H9 (cell line): ENCODE measurements around the gene GOLGA6A. TPM values are rescaled to one million over a fixed set of nuclear protein-coding genes. Genes with fewer than 3 reads are reported as not detected.

Experiments used
- DNase-seq: peaks from one replicate; pipeline ENCODE4 v3.0.0-alpha.2; 2017
- H2AFZ ChIP-seq: one replicate; pipeline ENCODE4 v1.6.1; 2013; ENCODE audit warnings: mild to moderate bottlenecking, low read length, control low read depth, moderate library complexity
- H2AK5ac ChIP-seq: 2 replicates; pipeline ENCODE4 v1.6.1; 2013; ENCODE audit warnings: low read length, control low read depth, mixed read lengths; ENCODE audit not compliant: insufficient read length
- H2BK120ac ChIP-seq: one replicate; pipeline ENCODE4 v1.6.1; 2013; ENCODE audit warnings: low read depth, mild to moderate bottlenecking, low read length, control low read depth, inconsistent platforms; ENCODE audit not compliant: poor library complexity, severe bottlenecking
- H2BK12ac ChIP-seq: 2 replicates; pipeline ENCODE4 v1.6.1; 2013; ENCODE audit warnings: low read length, control low read depth, mixed read lengths, low read depth; ENCODE audit not compliant: insufficient read length
- H2BK15ac ChIP-seq: 2 replicates; pipeline ENCODE4 v1.6.1; 2013; ENCODE audit warnings: low read depth, low read length, control low read depth
- H2BK20ac ChIP-seq: one replicate; pipeline ENCODE4 v1.6.1; 2013; ENCODE audit warnings: low read depth, mild to moderate bottlenecking, low read length, control low read depth, inconsistent platforms; ENCODE audit not compliant: poor library complexity, severe bottlenecking
- H2BK5ac ChIP-seq: 2 replicates; pipeline ENCODE4 v1.6.1; 2013; ENCODE audit warnings: low read length, control low read depth, mixed read lengths; ENCODE audit not compliant: insufficient read length
- H3K14ac ChIP-seq: 2 replicates; pipeline ENCODE4 v1.6.1; 2013; ENCODE audit warnings: low read length, control low read depth; ENCODE audit not compliant: insufficient read depth
- H3K18ac ChIP-seq: 2 replicates; pipeline ENCODE4 v1.6.1; 2013; ENCODE audit warnings: low read depth, mild to moderate bottlenecking, mixed read lengths, low read length, control low read depth; ENCODE audit not compliant: insufficient read length
- H3K23ac ChIP-seq: 2 replicates; pipeline ENCODE4 v1.6.1; 2013; ENCODE audit warnings: low read length, control low read depth, mixed read lengths, low read depth; ENCODE audit not compliant: insufficient read length
- H3K23me2 ChIP-seq: 2 replicates; pipeline ENCODE4 v1.6.1; 2013; ENCODE audit warnings: low read depth, mild to moderate bottlenecking, mixed read lengths, low read length, control low read depth; ENCODE audit not compliant: insufficient read length, poor library complexity, severe bottlenecking
- H3K27ac ChIP-seq: 2 replicates; pipeline ENCODE4 v1.5.1; 2013; ENCODE audit warnings: low read length, control low read depth, mixed read lengths, low read depth; ENCODE audit not compliant: insufficient read length
- H3K27me3 ChIP-seq: 2 replicates; pipeline ENCODE4 v1.6.1; 2013; ENCODE audit warnings: low read length, control low read depth, inconsistent platforms; ENCODE audit not compliant: insufficient read depth
- H3K4ac ChIP-seq: 2 replicates; pipeline ENCODE4 v1.6.1; 2013; ENCODE audit warnings: low read depth, mild to moderate bottlenecking, control low read depth, inconsistent platforms, low read length, moderate library complexity
- H3K4me1 ChIP-seq: 2 replicates; pipeline ENCODE4 v1.6.1; 2013; ENCODE audit warnings: low read length, control low read depth, inconsistent platforms; ENCODE audit not compliant: insufficient read depth
- H3K4me2 ChIP-seq: 2 replicates; pipeline ENCODE4 v1.6.1; 2013; ENCODE audit warnings: low read length, control low read depth, mixed read lengths; ENCODE audit not compliant: insufficient read length, insufficient read depth
- H3K56ac ChIP-seq: 2 replicates; pipeline ENCODE4 v1.6.1; 2013; ENCODE audit warnings: low read depth, mild to moderate bottlenecking, mixed read lengths, low read length, control low read depth; ENCODE audit not compliant: insufficient read length
- H3K79me1 ChIP-seq: 2 replicates; pipeline ENCODE4 v1.6.1; 2013; ENCODE audit warnings: low read depth, mild to moderate bottlenecking, moderate library complexity, low read length, control low read depth, inconsistent platforms; ENCODE audit not compliant: insufficient read depth, poor library complexity, severe bottlenecking
- H3K79me2 ChIP-seq: 2 replicates; pipeline ENCODE4 v1.6.1; 2013; ENCODE audit warnings: low read length, control low read depth, inconsistent platforms; ENCODE audit not compliant: insufficient read depth
- H3K9ac ChIP-seq: 2 replicates; pipeline ENCODE4 v1.6.1; 2013; ENCODE audit warnings: low read length, control low read depth, mixed read lengths; ENCODE audit not compliant: insufficient read length; ENCODE audit errors: extremely low read depth
- H3K9me3 ChIP-seq: one replicate; pipeline ENCODE4 v1.6.1; 2013; ENCODE audit warnings: low read depth, low read length, inconsistent platforms; ENCODE audit not compliant: control insufficient read depth
- H3T11ph ChIP-seq: one replicate; pipeline ENCODE4 v1.6.1; 2013; ENCODE audit warnings: mild to moderate bottlenecking, low read length, control low read depth, inconsistent platforms
- H4K20me1 ChIP-seq: one replicate; pipeline ENCODE4 v1.6.1; 2013; ENCODE audit not compliant: control insufficient read depth, insufficient read length, insufficient read depth
- H4K5ac ChIP-seq: 2 replicates; pipeline ENCODE4 v1.6.1; 2013; ENCODE audit warnings: low read depth, mild to moderate bottlenecking, mixed read lengths, low read length, control low read depth; ENCODE audit not compliant: insufficient read length
- H4K8ac ChIP-seq: replicated peaks from 2 replicates; pipeline ENCODE4 v1.6.1; 2013; ENCODE audit warnings: low read length, control low read depth, mixed read lengths, low read depth; ENCODE audit not compliant: insufficient read length
- H4K91ac ChIP-seq: 2 replicates; pipeline ENCODE4 v1.6.1; 2013; ENCODE audit warnings: low read depth, mild to moderate bottlenecking, moderate library complexity, mixed read lengths, low read length, control low read depth; ENCODE audit not compliant: insufficient read length
- H3K27ac Mint-ChIP-seq, 3 experiments: 2 replicates in 2 of 3; 3 replicates in 1 of 3; pipeline ENCODE4 v1.8.0; 2020 to 2021; ENCODE audit warnings: mixed read lengths in 3 of 3, mild to moderate bottlenecking in 1 of 3, moderate library complexity in 1 of 3
- H3K27me3 Mint-ChIP-seq: 2 replicates; pipeline ENCODE4 v1.8.0; 2021; ENCODE audit warnings: low read depth, mild to moderate bottlenecking, moderate library complexity, mixed read lengths
- H3K36me3 Mint-ChIP-seq, 3 experiments: 2 replicates in 2 of 3; 3 replicates in 1 of 3; pipeline ENCODE4 v1.8.0; 2020 to 2021; ENCODE audit warnings: low read depth in 3 of 3, mixed read lengths in 3 of 3; ENCODE audit not compliant: insufficient read depth in 1 of 3
- H3K4me1 Mint-ChIP-seq, 2 experiments: 2 replicates each; pipeline ENCODE4 v1.8.0; 2020; ENCODE audit warnings: mixed read lengths in 2 of 2
- H3K4me3 Mint-ChIP-seq, 2 experiments: 2 replicates in 1 of 2; 3 replicates in 1 of 2; pipeline ENCODE4 v1.8.0; 2020 to 2021; ENCODE audit warnings: mild to moderate bottlenecking in 2 of 2, mixed read lengths in 2 of 2, moderate library complexity in 1 of 2
- H3K9me3 Mint-ChIP-seq, 2 experiments: 2 replicates in 1 of 2; 3 replicates in 1 of 2; pipeline ENCODE4 v1.8.0; 2020; ENCODE audit warnings: mild to moderate bottlenecking in 2 of 2, mixed read lengths in 2 of 2, moderate library complexity in 1 of 2
- CTCF ChIP-seq: fragments of 200-600 bp; sonication (generic); conservative IDR thresholded peaks from 3 replicates; pipeline ENCODE4 v1.8.0; 2021; ENCODE audit warnings: antibody characterized with exemption, mild to moderate bottlenecking
- WGBS: extraction: QIAGEN DNeasy Blood & Tissue Kit; methylation state at CpG from one replicate; pipeline ENCODE4 v1.1.7; 2013; ENCODE audit warnings: missing lambda C conversion rate, low lambda C conversion rate, mixed read lengths; ENCODE audit not compliant: insufficient read length; ENCODE audit errors: extremely low coverage; 5-methylcytosine and 5-hydroxymethylcytosine counted together
- total RNA-seq: library from RNA; stranded (reverse); gene quantifications from 2 replicates; pipeline ENCODE4 v1.2.1, GENCODE V29; 2021

GOLGA6A gene
- total RNA-seq, 1 experiment from 2014 or later = 0.72 TPM

GRCh38 chr15:74032606-74033561 lies 49.5 kb downstream of the GOLGA6A start:
- peaks cover 6 to 16% (median 13%) of the 10 kb centered on the region in 3 experiments for H3K36me3 Mint-ChIP-seq
- H3K27me3 Mint-ChIP-seq = no peaks in the 10 kb centered on the region
- Histone ChIP-seq H3K4ac (no peak overlapping the region), H2AK5ac (no peak overlapping the region), H3K23me2 (no peaks in the 10 kb centered on the region), H3K4me2 (no peak overlapping the region), H3K4me1 (peaks cover 3% of the 10 kb centered on the region; the same call in 1 of the 2 replicates), H4K20me1 (no peaks in the 10 kb centered on the region), H2AFZ (no peak overlapping the region), H4K5ac (no peak overlapping the region), H3T11ph (no peak overlapping the region), H4K91ac (no peak overlapping the region), H3K56ac (no peak overlapping the region), H3K27ac (no peak overlapping the region), H3K23ac (no peak overlapping the region), H4K8ac (no peak overlapping the region), H2BK120ac (no peak overlapping the region), H3K79me2 (no peaks in the 10 kb centered on the region), H2BK5ac (no peak overlapping the region), H3K9ac (no peak overlapping the region), H3K27me3 (no peaks in the 10 kb centered on the region), H2BK20ac (no peak overlapping the region), H3K9me3 (no peaks in the 10 kb centered on the region), H3K79me1 (no peaks in the 10 kb centered on the region), H2BK12ac (no peak overlapping the region), H2BK15ac (no peak overlapping the region), H3K14ac (no peak overlapping the region; the same call in 1 of the 2 replicates), H3K18ac (no peak overlapping the region)
- H3K9me3 Mint-ChIP-seq = no peaks in the 10 kb centered on the region
- DNase-seq = no peak
- peaks cover 16 to 20% of the 10 kb centered on the region in 2 experiments for H3K4me1 Mint-ChIP-seq
- no peak for TF ChIP-seq CTCF
- H3K4me3 Mint-ChIP-seq = no peak overlapping the region
- no CpG with 5 or more reads among the region's 16 CpGs for WGBS
- H3K27ac Mint-ChIP-seq = no peak overlapping the region; a peak in 2 of 7 replicates
